Pancreas (tissue), 10 donors: ENCODE data around the gene ZNF775. TPM values are rescaled to one million over a fixed set of nuclear protein-coding genes. Genes with fewer than 3 reads are reported as not detected.

ENCODE experiments used
- ATAC-seq, 4 donors: fragments of 200-7000 bp; cut with Tn5 transposase; one replicate each; pipeline versions ENCODE4 v1.8.0 to v1.9.1; 2020; ENCODE audit warnings: mild to moderate bottlenecking in 4 of 4, moderate library complexity in 4 of 4
- DNase-seq, 6 donors: peaks; one replicate each; pipeline ENCODE4 v3.0.0-alpha.2; 2020
- FAIRE-seq: peaks from 2 replicates; lab custom pipeline; 2012; peaks lifted over from hg19 to GRCh38; lab: Jason Lieb, UNC
- H3K27ac ChIP-seq, 4 donors: fragments of 200-600 bp; sonication (generic); 1 replicate in 3 of 4; 2 replicates in 1 of 4; pipeline versions ENCODE4 v1.5.0 to v1.8.0; 2020
- H3K27me3 ChIP-seq, 4 donors: fragments of 200-600 bp; one replicate each; pipeline ENCODE4 v1.8.0; 2021
- H3K36me3 ChIP-seq, 3 donors: fragments of 200-600 bp; sonication (generic) in 1 of 3; one replicate each; pipeline versions ENCODE4 v1.5.0 to v1.8.0; 2020 to 2021
- H3K4me1 ChIP-seq, 3 donors: fragments of 200-600 bp; one replicate each; pipeline ENCODE4 v1.8.0; 2021
- H3K4me3 ChIP-seq, 4 donors: fragments of 200-600 bp; sonication (generic) in 2 of 4; one replicate each; pipeline versions ENCODE4 v1.5.0 to v1.8.0; 2020 to 2021
- H3K9me3 ChIP-seq, 4 donors: fragments of 200-600 bp; one replicate each; pipeline ENCODE4 v1.8.0; 2021
- WGBS, 2 donors: extraction: QIAGEN DNeasy Blood & Tissue Kit; methylation state at CpG; one replicate each; pipeline ENCODE4 v1.1.7; 2013; 5-methylcytosine and 5-hydroxymethylcytosine counted together
- intact Hi-C, 3 donors: fragments of 100-400 bp; cut with DNase I; formaldehyde crosslinking; loops; one replicate each; pipeline versions ENCODE4 v1.11.1 to v1.14.2; 2022
- polyA plus RNA-seq, 2 donors: library from polyadenylated mRNA; stranded (reverse); fragments of 200-250 nt; gene quantifications; one replicate each; pipeline ENCODE4 v1.2.3, GENCODE V29; 2013
- total RNA-seq, 6 donors: library from RNA; stranded (reverse); fragmentation: NEBNext Ultra II Directional in 4 of 6; extraction: Animal tissue kit (Norgen Biotek cat#: 25700) in 4 of 6; gene quantifications; one replicate each; pipeline versions ENCODE4 v1.2.1 to v1.2.4, GENCODE V29; 2021 to 2023
- TF ChIP-seq, protein P1 (sequence below), 4 donors: fragments of 200-600 bp; sonication (generic) in 3 of 4; IDR thresholded peaks; one replicate each; pipeline versions ENCODE4 v1.5.0 to v1.8.0; 2021; ENCODE audit warnings: antibody characterized with exemption in 4 of 4
- donor health status: healthy with polysubstance abuse.
- donor health status: DM: no; HTN: no; CAD: no; lungs with moderate emphysema.
- donor health status: DM: no; HTN: no; CAD: no.
- donor health status: control.
- donor health status: control.
- donor health status: Bipolar disorder and iron deficiency.
- donor health status: DM: yes; HTN: yes; CAD: no.
- donor health status: DM: no; HTN: no; CAD: no.
- donor health status: DM: no; HTN: no; CAD: no.
- donor health status: DM: yes; HTN: yes; CAD: no.

Gene ZNF775
- total and polyA plus RNA-seq, 8 donors, result 2.0 to 7.4 (median 2.9) TPM

DNA sequence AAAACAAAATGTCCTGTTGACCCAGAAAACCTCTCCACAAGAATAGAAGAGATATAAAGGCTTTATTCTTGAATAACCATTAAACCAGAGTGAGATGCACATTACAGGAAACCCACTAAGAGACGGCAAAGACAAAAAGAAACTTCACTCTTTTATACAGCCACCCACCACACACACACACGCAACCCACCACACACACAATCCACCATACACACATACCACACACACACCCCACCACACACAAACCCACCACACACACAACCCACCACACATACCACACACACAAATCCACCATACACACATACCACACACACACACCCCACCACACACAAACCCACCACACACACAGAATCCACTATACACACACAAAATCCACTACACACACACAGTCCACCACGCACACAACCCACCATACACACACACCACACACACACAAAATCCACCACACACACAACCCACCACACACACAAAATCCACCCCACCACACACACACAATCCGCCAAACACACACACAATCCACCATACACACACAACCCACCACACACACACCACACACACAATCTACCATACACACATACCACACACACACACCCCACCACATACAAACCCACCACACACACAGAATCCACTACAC lies 20.0 kb upstream of the ZNF775 start:
- 87 to 94% methylated on average over 4 of the region's 4 CpGs for WGBS, 2 donors
- TF ChIP-seq, protein P1, sequence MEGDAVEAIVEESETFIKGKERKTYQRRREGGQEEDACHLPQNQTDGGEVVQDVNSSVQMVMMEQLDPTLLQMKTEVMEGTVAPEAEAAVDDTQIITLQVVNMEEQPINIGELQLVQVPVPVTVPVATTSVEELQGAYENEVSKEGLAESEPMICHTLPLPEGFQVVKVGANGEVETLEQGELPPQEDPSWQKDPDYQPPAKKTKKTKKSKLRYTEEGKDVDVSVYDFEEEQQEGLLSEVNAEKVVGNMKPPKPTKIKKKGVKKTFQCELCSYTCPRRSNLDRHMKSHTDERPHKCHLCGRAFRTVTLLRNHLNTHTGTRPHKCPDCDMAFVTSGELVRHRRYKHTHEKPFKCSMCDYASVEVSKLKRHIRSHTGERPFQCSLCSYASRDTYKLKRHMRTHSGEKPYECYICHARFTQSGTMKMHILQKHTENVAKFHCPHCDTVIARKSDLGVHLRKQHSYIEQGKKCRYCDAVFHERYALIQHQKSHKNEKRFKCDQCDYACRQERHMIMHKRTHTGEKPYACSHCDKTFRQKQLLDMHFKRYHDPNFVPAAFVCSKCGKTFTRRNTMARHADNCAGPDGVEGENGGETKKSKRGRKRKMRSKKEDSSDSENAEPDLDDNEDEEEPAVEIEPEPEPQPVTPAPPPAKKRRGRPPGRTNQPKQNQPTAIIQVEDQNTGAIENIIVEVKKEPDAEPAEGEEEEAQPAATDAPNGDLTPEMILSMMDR (IDR thresholded peaks at IDR 0.05), result no peak
- Histone ChIP-seq H3K27ac (no peak overlapping the region), H3K9me3 (no peaks in the 10 kb centered on the region), H3K36me3 (no peaks in the 10 kb centered on the region), H3K4me1 (peaks cover 5 to 11% (median 7%) of the 10 kb centered on the region in 3 donors), H3K27me3 (no peaks in the 10 kb centered on the region), H3K4me3 (no peak overlapping the region)
- no peak for ATAC-seq
- no peak for DNase-seq
- FAIRE-seq, result no peak
- intact Hi-C loops, result no loop called here

DNA sequence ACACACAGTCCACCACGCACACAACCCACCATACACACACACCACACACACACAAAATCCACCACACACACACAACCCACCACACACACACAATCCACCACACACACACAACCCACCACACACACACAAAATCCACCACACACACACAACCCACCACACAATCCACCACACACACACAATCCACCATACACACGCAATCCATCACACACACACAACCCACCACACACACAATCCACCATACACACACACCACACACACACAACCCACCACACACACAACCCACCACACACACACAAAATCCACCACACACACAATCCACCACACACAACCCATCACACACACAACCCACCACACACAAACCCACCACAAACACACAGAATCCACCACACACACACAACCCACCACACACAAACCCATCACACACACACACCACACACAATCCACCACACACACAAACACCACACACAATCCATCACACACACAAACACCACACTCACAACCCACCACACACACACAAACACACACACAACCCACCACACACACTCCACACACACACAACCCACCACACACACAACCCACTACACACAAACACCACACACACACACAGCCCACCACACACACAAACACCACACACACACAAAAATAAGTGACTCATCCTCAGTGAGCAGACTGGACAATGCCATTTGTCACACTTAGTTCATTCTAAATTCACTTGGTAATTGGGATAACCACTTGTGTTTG lies 19.3 kb upstream of the ZNF775 start:
- FAIRE-seq (no peak), ATAC-seq (no peak), DNase-seq (no peak)
- H3K27ac ChIP-seq, result no peak overlapping the region
- no peak overlapping the region for H3K4me3 ChIP-seq
- 95 to 98% methylated on average over 2 of the region's 2 CpGs for WGBS, 2 donors
- no peaks in the 10 kb centered on the region for H3K36me3 ChIP-seq
- no peaks in the 10 kb centered on the region for H3K9me3 ChIP-seq
- no peaks in the 10 kb centered on the region for H3K27me3 ChIP-seq
- peaks cover 5 to 10% (median 7%) of the 10 kb centered on the region in 3 donors for H3K4me1 ChIP-seq
- TF ChIP-seq, protein P1 (IDR thresholded peaks at IDR 0.05), result no peak
- intact Hi-C loops, result no loop called here

DNA sequence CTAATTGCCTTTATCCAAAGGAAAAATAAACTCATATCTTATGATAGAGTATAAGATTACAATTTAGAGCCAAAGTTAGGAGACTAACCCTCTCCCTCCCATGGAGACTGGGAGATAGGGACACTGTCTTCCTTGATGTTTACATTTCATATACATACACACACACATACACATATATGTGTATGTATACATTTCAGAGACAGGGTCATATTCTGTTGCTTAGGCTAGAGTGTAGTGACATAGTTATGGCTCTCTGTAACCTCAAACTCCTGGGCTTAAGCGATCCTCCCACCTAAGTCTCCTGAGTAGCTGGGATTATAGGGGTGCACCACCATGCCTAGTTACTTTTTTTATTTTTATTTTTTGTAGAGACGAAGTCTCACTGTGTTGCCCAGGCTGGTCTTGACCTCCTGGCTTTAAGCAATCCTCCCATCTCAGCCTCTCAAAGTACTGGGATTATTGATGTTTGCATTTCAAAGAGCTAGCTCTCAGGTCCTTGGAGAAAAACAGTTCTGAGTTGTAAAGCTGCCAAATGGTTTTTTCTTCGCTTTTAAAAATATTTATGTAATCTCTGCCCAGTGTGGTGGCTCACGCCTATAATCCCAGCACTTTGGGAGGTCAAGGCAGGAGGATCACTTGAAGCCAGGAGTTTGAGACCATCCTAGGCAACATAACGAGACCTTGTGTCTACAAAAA lies 18.6 kb upstream of the ZNF775 start:
- TF ChIP-seq, protein P1 (IDR thresholded peaks at IDR 0.05), result no peak
- 70 to 72% methylated on average over 5 of the region's 5 CpGs for WGBS, 2 donors
- no peaks in the 10 kb centered on the region for H3K27me3 ChIP-seq
- DNase-seq (no peak), ATAC-seq (no peak), FAIRE-seq (no peak)
- H3K4me1 ChIP-seq, result peaks cover under 1 to 5% (median 3%) of the 10 kb centered on the region in 3 donors
- no peak overlapping the region for H3K4me3 ChIP-seq
- H3K27ac ChIP-seq, result no peak overlapping the region
- intact Hi-C loops, result no loop called here
- no peaks in the 10 kb centered on the region for H3K9me3 ChIP-seq
- no peaks in the 10 kb centered on the region for H3K36me3 ChIP-seq

DNA sequence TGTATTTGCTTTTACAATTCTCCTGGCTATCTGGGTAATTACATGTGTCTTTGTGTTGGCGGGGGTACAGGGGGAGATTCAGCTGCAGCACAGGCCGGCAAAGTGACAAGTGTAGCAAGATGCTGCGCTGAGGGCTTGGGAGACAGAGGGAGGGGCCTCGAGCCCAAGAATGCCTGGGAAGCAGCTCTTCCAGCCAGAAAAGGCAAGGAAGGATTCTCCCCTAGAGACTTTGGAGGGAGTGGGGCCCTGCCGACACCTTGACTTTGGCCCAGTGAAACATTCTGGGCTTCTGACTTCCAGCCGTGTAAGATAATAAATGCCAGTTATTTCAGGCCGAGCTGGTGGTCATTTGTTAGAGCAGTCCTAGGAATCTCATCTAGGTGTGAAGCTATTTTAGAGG lies 17.7 kb upstream of the ZNF775 start:
- DNase-seq, result no peak
- Histone ChIP-seq H3K27ac (no peak overlapping the region), H3K27me3 (no peaks in the 10 kb centered on the region), H3K4me1 (no peaks in the 10 kb centered on the region), H3K9me3 (no peaks in the 10 kb centered on the region), H3K4me3 (no peak overlapping the region), H3K36me3 (no peaks in the 10 kb centered on the region)
- intact Hi-C loops, result no loop called here
- TF ChIP-seq, protein P1 (IDR thresholded peaks at IDR 0.05), result no peak
- WGBS, 2 donors, result 80 to 81% methylated on average over 7 of the region's 7 CpGs
- no peak for ATAC-seq
- FAIRE-seq, result no peak
